Measurements from ENCODE around the gene SIRT4.

Gene SIRT4

DNA sequence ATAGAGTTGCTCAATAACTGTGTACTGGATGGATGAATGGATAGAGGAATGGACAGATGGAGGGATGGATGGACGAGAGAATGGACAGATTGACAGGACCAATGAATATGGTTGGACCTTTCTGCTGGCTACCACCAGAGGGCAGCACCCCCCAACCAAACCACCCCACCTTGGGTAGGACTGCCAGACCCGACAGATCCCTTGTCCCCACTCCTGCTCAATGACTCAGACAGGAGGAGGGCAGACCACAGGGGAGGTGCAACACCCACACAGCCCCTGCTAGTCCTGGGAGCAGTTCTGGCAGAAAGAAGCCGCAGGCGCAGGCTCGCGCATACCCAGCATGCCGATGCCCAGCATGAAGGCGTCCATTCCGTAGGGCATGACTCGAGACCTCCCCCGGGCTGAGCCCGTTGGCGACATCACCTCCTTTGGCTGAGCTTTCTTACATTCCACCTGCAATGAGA is 54.5 kb downstream of the SIRT4 start:
- peak; percentile 81 for DNase-seq
- CTCF ChIA-PET: interaction anchor here (0.6 to 1.6 kb wide), 14 partner anchors 10 to 206 kb away, joined by 3 to 19 read pairs (median 4); no protein-coding TSS in a partner anchor
- no peaks in the 10 kb centered on the region for H3K36me3 Mint-ChIP-seq
- H3K27ac Mint-ChIP-seq: no peak overlapping the region
- no peaks in the 10 kb centered on the region for H3K4me1 Mint-ChIP-seq
- no peak overlapping the region for H3K4me3 Mint-ChIP-seq
- H3K27me3 Mint-ChIP-seq: peaks cover 48% of the 10 kb centered on the region
- no peaks in the 10 kb centered on the region for H3K9me3 Mint-ChIP-seq

DNA sequence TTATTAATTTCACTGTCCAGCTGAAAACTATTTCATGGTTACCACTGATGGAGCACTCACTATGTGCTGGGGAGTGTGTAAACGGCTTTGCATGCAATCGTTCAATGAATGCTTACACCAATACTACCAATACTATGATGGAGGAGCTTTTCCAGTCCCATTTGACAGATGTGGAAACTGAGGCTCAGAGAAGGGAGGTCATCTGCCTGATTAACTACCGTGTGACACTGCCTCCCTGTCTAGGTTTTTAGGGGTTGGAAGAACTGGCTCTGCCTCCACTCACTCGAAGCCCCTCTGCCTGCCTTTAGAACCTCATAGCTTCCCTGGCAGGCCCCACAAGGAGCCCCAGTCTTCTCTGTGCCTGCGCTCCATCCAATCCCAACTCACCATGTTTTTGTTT is 55.0 kb downstream of the SIRT4 start:
- no peaks in the 10 kb centered on the region for H3K9me3 Mint-ChIP-seq
- H3K4me1 Mint-ChIP-seq: peaks cover under 1% of the 10 kb centered on the region
- no peak overlapping the region for H3K4me3 Mint-ChIP-seq
- H3K36me3 Mint-ChIP-seq: no peaks in the 10 kb centered on the region
- H3K27me3 Mint-ChIP-seq: peaks cover 53% of the 10 kb centered on the region
- no peak overlapping the region for H3K27ac Mint-ChIP-seq
- DNase-seq: no peak
- CTCF ChIA-PET: interaction anchor here (0.6 to 1.6 kb wide), 15 partner anchors 10 to 739 kb away, joined by 3 to 19 read pairs (median 5); no protein-coding TSS in a partner anchor

DNA sequence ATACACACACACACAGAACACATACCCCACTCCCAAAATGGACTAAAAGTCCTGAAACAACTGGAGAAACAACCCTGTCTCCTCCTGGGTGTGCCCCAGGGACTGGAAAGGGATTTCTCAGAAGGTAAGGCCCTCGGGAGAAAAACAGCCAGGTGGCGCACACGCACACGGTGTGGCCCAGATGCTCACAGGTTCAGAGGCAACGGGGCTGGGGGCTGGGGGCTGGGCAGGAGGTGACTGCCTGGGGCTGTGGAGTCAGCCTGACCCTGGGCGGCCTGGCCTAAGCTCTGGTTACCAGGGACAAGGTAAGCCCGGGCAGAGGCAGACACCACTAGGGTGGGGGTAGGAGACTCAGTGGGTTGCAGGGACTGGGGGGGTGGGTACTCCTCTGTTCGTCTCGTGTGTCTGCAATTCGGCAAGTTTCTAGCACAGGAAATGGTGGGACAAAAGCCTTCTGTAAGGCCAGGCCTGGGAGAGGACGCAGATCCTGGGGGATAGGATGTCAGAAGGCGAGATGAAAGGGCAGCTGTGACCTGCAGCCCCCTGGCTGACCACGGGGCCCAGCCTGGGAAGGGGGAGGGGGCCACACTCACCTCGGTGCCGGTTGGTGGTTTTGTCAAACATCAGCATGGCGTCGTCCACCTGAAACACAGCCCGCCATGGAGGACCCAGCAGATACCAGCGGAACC is 56.4 kb downstream of the SIRT4 start:
- CTCF ChIA-PET: interaction anchor here (0.6 to 1.5 kb wide), 3 partner anchors 68 to 77 kb away, joined by 3 to 5 read pairs (median 3); no protein-coding TSS in a partner anchor
- Mint-ChIP-seq H3K27me3 (peaks cover 68% of the 10 kb centered on the region), H3K4me3 (no peak overlapping the region), H3K36me3 (no peaks in the 10 kb centered on the region), H3K4me1 (peaks cover 3% of the 10 kb centered on the region), H3K27ac (no peak overlapping the region), H3K9me3 (no peaks in the 10 kb centered on the region)
- DNase-seq: no peak

DNA sequence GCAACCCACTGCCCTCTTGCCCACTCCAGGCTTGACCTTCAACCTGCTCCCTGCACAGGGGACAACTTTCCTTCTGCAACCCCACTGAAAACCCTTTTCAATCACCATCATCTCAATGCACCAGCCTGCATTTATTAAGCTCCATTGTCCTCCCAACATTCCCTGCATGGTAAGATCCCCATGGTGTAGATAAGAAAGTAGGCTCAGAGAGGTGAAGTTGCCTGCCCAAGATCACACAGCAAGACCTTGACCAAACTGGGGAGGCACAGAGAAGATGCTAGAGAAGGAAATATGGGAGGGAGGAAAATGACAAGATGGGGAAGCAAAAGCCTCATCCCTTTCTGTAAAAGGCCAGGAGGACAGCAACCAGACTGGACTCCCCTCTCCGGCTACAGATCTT is 57.0 kb downstream of the SIRT4 start:
- Mint-ChIP-seq H3K36me3 (no peaks in the 10 kb centered on the region), H3K27me3 (peaks cover 74% of the 10 kb centered on the region), H3K9me3 (no peaks in the 10 kb centered on the region), H3K4me1 (peaks cover 3% of the 10 kb centered on the region), H3K27ac (no peak overlapping the region), H3K4me3 (no peak overlapping the region)
- no peak for DNase-seq
- CTCF ChIA-PET: interaction anchor here (0.6 to 0.8 kb wide), 2 partner anchors 70 to 77 kb away, joined by 3 read pairs; no protein-coding TSS in a partner anchor

DNA sequence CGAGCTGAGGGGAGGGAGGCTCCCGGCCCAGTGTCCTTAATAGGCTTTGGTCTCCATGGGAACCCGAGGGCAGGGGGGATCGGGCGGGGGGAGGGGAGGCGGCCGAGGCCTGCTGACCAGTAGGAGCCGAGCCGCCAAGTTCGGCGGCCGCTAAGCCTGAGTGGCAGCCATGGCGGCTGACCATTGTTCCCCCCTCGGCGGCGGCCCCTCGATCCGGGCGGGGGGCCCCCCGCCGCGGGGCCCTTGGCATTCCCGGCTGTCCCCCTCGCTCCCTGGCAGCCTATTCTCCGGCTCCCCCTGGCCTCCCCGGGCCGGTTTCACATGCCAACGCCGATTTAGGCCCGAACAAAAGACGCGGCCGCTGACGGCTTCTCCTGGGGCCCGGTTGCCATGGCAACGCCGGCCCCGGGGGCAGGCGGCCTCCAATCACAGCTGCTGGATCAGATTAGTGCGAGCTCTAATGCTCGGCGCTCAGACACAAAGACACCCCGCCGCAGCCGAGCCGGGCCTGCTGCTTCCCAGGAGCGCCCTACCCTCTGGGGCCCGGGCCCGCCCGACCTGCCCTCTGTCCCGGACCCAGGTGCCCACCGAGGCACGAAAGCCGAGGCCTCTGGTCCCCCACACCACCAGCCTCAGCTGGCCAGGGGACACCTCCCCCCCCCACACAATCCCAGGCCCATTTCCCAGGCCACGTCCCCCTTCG is 59.5 kb downstream of the SIRT4 start:
- Mint-ChIP-seq H3K4me1 (peaks cover 3% of the 10 kb centered on the region), H3K9me3 (no peaks in the 10 kb centered on the region), H3K36me3 (no peaks in the 10 kb centered on the region), H3K4me3 (no peak overlapping the region), H3K27ac (no peak overlapping the region), H3K27me3 (peaks cover 89% of the 10 kb centered on the region)
- DNase-seq: peak; percentile 34
- CTCF ChIA-PET: interaction anchor here (0.8 kb wide), 1 partner anchor 74 kb away, joined by 3 read pairs; no protein-coding TSS in a partner anchor

Data from activated naive CD4-positive, alpha-beta T cell treated with anti-CD3 and anti-CD28 coated beads, Interleukin-2, amount 10 ng/mL, durations not matched to agents 7 days and 5 days (primary cell).